HG03432 (cell line): ENCODE measurements around the gene KBTBD13.
"Not testable (repeated sequence)": the region's sequence is repeated elsewhere in the genome, so short reads cannot be mapped to it uniquely, and the experiment has no call there.

Experiments
- ATAC-seq: cut with Tn5 transposase; IDR thresholded peaks from one replicate; pipeline ENCODE4 v1.9.1; 2021; ENCODE audit warnings: mild to moderate bottlenecking, moderate library complexity; ENCODE audit not compliant: unreplicated experiment

KBTBD13 gene

DNA sequence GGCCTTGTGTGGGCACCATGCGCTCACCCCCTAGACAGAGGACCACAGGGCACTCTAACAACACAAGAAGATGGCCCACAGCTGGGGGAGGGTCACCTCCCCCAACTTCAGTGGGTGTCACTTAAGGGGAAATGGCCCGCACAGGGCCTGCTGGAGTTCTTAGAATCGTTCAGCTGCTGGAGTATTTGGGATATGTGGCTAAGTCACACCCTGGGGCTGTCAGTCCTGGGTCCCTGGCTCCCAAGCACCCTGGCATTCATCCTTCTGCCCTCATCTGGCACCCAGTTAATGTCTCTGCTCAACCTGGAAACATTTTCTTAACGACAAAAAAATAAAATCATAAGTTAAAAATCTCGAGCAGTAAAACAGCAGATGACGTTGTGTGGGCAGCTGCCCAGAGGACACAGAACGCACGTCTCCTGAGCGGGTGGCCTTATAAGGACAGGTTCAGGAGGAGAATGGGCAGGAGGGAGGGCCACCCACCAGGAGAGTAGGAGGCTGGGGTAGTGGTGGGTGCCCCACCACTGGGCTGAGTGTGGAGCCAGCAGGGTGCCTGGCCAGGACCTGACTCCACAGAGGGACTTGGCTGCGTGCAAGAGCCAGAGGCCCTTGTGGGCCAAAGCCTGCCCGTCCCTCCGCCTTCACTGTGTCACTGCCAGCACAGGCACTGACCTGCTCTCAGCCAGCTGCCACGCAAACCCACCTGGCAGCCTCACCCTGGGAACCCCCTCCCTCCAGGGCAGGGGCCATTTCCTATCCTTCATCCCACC is 11.5 kb downstream of the KBTBD13 start:
- ATAC-seq, result no peak

DNA sequence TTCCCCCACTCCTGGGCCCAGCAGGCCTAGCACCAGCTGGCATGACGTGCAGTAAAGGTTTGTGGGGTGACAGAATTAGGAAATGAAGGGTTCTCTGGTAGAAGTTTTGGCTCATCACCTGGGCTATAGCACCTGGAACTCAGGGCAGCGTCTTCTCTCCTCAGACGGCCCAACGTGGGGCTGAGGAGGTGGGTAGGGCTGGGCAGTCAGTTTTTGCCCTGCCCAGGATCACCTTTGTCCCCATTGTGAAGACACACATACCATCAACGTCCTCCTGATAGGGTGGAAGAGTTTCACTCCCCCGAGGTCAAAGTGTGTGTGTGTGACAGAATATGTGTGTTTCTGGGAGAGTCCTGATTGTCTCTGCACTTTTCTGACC is 12.1 kb downstream of the KBTBD13 start:
- no peak for ATAC-seq

DNA sequence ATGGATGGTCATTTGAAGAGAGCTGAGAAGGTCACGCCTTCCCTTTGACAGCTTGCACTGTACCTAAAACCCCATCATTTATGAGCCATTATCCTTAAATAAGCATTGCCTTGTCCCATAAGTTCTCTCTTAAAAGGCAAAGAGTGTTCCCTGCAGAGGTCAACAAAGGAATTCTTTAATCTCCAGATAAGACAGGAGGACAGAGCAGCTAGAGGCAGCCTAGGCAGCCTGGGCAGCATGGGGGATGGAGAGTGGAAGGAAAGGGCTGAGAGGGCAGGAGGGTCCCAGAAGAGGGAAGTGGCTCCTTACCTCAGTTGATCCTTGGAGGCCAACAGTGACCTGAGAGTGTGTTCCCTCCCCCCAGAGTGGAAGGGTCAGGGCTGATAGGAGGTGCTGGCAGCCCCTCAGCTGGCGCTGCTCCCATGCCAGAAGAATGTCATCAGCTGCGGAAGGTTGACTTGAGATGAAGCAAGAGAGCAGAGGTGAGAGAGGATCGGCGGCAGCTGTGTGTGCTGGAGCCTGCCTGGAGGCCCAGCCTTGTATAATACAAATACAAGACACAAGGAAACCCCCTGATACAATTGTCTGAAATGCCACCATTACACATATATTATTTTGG is 12.8 kb downstream of the KBTBD13 start:
- no peak for ATAC-seq

DNA sequence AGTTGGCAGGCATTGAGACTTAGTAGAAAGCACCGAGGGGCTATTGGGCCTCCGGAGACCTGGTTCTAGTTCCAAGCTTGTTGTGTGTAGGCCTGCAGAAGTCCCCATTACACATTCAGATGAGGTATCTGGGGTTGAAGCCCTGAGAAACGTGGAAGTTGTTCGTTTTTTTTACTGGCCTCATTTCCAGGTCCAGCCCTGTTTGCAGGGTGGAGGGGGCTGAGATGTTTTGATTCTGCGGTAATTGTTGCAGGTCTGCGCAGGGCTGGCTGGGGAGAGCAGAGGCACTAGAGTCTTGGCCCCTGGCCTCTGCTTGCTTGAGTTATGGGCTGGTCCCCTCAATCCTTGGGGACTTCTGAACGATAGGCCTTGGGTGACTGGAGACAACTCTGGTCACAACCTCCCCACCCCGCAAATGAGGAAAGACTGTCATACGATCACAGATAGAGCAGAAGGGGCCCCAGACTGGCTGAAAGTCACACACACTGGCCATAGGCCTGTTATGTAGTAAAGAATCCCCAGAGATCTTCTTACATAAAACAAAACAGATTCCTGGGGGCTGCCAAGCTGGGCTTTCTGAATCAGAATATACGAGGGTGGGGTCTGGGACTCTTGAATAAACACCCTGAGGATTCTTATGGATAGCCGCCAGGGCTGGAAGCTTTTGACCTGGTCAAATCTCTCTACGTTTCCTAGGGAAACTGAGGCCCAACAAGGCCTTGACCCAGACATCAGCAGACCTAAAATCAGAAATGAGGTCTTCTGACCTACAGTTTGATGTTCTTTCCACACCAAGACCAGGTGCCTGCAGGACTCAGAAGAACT is 15.6 kb downstream of the KBTBD13 start:
- no peak for ATAC-seq

DNA sequence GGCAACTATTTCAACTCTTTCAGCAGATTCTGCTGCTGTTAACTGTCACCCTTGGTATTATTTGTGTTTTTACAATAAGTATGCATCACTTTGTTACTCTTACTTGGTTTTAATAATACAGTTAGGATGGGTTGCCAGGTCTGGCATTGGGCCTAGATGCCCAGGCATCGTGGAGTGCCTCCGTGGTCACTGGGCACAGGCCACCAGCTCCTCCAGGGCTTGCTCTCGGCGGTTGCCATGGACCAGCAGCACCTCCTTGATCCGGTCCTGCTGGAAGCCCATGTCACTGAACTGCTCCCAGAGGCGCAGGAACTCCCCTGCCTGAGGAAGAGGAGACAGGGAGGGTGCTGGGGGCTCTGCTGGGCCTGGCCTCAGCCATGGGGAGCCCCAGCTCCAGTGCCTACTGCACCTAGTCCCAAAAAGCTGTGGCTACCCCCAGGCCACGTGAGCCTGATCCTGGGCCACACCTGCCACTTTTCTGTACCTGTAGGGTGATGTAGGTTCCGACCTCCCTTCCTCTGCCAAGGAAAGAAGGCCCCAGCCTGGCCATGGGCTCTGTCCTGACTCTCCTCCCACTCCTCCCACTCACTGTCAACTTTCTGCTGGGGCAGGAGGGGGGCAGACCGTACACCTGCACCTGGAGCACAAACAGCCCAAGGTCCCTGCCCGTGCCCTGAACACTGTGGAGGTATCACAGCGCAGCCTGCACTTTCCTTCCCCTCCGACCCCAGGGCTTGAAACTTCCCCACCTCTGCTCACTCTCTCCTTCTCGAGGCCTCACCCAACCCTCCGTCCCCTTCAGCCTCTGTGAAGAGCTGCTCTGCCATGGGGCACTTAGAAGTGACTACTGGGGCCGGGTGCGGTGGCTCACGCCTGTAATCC is 16.6 kb downstream of the KBTBD13 start:
- no peak for ATAC-seq

DNA sequence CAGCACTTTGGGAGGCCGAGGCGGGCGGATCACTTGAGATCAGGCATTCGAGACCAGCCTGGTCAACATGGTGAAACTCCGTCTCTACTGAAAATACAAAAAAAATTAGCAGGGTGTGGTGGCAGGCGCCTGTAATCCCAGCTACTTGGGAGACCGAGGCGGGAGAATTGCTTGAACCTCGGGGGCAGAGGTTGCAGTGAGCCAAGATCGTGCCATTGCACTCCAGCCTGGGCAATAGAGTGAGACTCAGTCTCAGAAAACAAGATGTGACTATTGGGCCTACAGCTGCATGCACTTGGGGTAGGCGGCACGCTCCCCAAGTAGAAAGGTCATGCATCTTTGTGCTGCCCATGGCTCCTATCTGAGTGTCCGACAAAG is 17.2 kb downstream of the KBTBD13 start:
- not testable (repeated sequence) for ATAC-seq

DNA sequence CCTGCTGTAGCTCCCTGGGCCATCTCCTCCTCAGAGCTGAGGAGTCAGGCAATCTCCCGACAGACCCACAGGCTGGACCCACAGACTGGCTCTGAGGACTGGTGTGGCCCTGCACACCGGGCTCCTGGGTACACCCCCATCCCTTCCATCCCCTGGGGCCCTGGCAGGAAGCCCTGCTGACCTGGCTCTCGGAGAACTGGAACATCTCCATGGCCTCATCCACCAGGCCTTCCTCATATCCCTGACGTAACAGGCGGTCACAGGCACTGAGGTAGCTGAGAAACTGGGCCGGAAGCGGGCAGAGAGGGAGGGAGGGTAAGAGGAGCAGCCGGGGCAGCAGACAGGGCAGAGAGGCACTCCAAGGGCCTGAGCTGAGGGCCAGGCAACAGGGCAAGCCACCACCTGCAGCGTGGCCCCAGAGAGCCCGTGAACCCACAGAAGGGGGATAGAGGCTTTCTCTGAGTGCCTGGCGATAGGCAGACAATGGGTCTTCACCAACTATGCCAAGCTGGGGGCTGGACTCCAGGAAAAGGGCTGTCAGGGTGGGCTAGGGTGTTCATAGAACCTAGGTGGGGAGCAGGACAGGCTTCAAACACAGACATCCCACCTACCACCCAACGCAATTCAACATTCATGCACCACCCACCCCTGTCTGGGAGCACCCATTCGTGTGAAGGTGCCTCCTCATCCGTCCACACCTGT is 17.9 kb downstream of the KBTBD13 start:
- ATAC-seq, result no peak

DNA sequence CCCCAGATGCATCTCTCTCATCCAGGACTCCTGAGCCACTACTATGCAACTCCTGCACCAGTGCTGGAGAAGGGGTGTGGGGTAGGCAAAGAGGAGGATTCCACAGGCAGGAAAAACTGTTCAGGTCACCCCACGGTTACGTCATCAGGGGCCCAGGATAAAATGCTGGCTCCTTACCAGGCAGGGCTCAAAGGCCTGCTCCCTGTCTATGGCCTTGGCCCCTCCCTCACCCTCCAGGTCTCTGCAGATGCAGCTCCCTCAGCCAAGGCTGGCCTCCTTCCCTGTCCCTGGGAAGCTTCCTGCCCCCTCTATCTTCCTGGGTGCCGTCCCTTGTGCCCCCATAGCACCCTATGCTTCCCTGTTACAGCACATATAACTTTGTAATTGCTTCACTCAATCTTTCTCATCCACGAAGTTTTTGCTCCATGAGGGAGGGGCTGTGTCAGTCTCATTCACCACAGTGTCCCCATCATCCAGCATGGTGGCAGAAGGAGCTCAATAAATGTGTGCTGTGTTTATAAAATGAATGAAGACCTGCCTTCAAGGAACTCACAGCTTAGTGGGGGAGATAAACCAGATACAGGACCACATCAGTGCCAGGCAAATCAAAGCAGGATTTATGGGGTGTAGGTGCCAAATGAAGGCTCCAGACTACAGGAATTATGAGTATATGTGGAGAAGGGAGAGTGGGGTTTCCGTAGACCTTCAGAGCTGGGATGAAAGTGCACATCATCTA is 18.6 kb downstream of the KBTBD13 start:
- no peak for ATAC-seq

DNA sequence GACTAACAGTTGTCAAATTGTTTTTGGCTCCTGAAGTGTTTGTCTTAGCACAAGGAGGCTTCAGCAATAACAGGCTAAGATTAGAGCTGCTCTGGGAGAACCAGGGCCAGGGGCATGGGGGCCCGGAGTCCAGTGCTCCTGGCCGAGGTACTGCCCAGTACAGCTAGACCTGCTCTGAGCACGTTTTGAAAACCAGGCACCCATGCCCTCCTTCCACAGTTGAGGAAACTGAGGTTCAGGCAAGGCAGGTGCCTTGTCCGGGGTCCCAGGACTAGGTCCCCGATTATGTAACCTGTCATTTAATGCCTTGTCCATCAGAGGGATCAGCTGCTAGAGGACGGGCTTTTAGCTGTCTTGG is 19.2 kb downstream of the KBTBD13 start:
- ATAC-seq, result no peak

DNA sequence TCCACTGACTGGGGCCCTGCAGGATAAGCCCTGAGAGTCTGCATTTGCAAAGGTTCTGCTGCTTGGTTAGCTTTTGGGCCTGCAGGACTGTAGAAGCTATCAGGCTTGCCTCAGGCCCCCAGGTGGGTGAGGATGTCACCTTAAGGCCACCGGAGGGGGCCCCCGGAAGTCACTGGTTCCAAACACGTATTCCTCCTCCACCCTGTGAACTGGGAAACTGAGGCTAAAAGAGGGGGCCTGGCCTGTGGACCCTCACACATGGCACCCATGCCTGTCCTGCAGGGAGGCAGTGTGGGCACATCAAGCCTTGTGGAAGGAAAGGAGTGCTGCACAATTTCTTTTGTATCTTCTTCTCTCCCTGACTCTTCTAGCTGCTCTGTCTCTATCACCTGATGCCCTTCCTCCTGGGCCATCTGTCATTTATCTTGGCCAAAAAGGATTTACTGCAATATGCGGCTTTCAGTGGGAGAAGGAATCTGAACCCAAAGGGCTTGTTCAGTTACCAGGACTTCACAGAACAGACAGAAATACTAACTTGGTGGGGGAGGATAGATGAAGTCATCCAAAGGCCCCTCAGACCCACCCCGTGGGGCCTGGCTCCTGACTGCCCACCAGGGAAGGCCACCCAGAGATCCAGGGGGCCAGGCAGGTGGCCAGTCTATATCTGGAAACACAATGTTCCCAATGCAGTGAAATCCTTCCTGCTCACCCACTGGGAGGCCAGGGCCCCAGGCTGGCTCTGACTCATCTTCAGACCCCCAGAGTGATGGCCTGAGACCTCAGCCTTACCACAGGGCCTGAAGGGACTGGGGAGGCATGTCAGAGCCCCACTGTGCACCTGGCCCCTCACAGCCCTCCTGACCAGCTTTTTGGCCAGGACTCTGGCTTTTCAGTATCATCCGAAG is 20.2 kb downstream of the KBTBD13 start:
- ATAC-seq, result no peak

DNA sequence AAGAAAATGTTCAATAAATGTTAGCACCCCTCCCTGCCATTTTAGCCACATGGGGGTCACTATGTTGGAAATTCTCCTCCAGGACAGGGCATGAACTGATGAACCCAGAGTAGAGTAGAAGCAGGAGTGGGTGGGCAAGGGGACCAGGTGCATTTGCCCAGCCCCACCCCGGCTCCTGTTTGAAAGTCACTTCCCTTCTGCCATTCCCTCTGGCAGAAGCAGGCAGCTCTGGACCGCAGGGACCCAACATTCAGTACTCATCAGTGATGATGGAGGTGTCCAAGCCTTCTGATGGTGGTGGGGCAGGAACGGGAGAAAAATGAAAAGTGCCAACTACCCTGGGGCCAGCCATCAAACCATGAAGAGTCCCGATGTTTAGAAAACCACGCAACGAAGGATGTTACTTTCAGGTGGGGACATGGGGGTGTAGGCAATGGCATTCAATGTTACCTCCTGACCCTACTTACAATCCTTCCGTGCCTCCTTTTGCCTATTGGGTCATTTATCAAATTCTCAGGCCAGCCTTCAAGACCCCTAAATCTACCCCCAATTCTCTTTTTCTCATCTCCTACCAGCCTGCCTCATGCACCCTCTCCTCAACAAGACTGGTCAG is 21.2 kb downstream of the KBTBD13 start:
- ATAC-seq, result no peak

DNA sequence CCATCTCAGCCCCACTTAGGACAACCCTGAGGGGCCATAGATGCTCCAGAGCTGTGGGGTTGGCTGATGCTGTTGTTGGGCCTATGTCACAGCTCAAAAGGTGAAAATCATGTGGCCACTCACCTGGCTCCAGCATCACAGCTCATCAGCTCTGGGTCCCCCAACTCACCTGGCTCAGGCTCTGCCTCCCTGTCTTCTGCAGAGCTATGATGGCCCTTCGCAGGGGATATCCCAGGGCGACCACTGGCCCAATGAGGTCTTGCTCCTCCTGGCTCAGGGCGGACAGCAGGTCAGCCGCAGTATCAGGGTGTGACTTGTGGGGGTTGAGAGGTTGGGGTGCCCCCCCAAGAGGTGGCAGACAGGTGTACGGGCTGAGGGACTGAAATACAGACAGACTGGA is 22.8 kb downstream of the KBTBD13 start:
- ATAC-seq, result no peak

DNA sequence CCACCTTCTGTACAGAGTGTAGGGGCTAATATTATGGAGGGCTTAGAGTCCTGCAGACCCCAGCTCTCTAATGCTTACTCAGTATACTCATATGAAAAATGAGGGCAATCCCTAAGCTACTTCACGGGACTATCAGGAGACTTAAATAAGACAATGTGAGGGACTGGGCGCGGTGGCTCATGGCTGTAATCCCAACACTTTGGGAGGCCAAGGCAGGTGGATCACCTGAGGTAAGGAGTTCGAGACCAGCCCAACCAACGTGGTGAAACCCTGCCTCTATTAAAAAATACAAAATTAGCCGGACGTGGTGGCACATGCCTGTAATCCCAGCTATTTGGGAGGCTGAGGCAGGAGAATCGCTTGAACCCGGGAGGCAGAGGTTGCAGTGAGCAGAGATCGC is 23.3 kb downstream of the KBTBD13 start:
- not testable (repeated sequence) for ATAC-seq

DNA sequence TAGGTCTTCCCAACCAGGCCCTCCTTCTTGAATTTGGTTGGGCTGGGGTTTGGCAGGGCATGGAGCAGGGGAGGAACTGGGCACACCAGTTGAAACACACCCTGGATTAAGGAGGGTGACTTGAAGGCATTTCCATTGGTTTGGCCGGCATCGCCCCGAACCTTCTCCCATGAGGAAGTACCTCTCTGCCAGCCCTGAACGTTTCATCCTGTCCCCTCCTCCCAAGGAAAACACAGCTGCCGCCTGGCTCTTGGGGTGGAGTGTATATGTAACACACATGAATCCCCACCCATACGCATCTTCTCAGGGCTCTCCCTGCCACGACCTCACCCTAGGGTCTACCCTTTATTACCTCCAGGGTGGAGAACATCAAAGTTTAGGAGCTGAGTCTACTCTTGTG is 23.9 kb downstream of the KBTBD13 start:
- no peak for ATAC-seq

DNA sequence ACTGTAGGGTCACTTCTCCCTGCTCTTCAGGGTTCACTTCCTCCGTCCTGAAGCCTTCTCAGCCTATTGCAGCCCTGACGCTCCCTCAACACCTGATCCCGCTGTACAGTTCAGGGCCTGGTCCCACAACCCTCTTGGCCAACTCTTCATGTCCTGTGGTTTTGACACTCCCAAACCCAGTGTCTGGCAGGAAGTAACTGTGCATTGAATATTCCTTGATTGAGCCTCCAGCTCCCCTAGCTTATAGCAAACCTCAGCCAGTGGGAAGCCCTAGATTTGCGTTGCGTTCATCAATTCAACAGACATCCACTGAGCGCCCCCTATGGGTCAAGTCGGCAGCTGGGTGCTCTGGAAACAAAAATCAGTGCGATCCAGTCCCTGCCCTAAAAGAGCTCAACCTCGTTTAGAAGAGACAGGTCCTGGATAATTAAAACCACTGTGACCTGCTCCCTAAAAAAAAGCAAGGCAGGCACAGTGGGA is 24.9 kb downstream of the KBTBD13 start:
- ATAC-seq, result no peak

DNA sequence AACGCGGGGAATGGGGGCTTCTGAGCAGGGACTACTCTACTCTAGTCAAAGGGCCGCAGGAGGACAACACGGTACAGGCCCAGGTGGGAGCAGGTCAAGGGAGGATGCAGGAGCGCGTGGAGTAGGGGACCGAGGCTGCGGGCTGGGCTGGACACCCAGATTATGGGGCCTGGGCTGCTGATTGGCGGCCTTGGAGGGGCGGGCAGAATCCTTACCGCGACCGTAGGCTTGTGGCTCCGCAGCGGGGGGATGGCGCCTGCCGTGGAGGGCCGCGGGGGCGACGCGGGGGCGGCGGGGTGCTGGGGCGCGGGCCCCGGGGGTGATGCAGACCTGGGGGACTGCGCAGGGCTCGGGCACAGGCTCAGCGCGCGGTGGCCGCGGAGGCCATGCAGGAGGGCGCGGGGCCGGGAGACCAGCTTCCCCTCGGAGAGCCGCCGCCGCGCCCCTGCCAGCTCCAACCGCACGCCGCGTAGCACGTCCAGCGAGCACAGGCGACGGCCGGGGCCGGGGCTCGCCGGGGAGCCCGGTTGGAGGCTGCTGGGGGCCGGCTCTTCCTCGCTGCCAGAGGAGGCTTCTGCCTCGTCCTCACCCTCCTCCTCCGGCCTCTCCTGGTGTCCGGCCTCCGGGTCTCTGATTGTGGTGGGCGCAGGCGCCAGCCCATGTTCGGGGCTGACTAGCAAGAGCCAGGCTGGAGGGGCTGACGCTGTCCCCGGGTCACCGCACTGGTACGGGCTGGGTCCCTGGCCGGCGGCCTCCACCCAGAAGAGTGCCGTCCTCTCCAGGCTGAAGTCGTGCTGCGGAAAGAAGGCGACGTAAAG is 25.6 kb downstream of the KBTBD13 start:
- ATAC-seq, result no peak

DNA sequence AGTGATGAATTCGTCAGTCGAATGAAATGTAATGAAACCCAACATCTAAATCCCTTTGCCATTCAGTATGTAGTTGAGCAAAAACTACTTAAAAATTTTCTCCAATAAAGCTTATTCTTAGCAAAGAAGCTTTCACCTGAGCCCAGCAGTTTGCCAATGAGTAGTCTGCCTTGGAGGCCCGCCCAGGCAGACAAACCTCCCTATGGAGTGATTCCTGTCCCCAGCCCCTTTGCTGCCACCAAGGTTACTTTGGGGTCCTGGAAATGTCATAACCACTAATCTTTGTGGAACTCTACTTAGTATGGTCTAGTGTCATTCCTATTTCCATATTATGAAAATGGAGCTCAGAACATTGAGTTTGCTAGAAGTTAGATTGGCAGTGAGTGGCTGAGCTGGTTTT is 26.4 kb downstream of the KBTBD13 start:
- no peak for ATAC-seq
